Large intestine (tissue), 3 donors: ENCODE measurements around the gene IFNL1. TPM values are rescaled to one million over a fixed set of nuclear protein-coding genes. Genes with fewer than 3 reads are reported as not detected.

Experiments used
- DNase-seq, 2 donors: peaks; one replicate each; pipeline versions ENCODE4 v3.0.0 to v3.0.0-alpha.2; 2013
- H3K27ac ChIP-seq: one replicate; pipeline ENCODE4 v1.5.1; 2013; ENCODE audit warnings: low read length
- H3K27me3 ChIP-seq: 2 replicates; pipeline ENCODE4 v1.6.1; 2013; ENCODE audit warnings: low read length; ENCODE audit not compliant: control insufficient read depth, insufficient read depth
- H3K36me3 ChIP-seq: 2 replicates; pipeline ENCODE4 v1.6.1; 2013; ENCODE audit warnings: low read length; ENCODE audit not compliant: control insufficient read depth, insufficient read depth
- H3K4me1 ChIP-seq: one replicate; pipeline ENCODE4 v1.6.1; 2013; ENCODE audit warnings: low read length; ENCODE audit not compliant: control insufficient read depth, insufficient read depth
- H3K4me3 ChIP-seq: one replicate; pipeline ENCODE4 v1.5.1; 2013; ENCODE audit warnings: low read length
- H3K9me3 ChIP-seq: one replicate; pipeline ENCODE4 v1.6.1; 2013; ENCODE audit warnings: mild to moderate bottlenecking, low read depth, low read length, moderate library complexity; ENCODE audit not compliant: control insufficient read depth
- WGBS: methylation state at CpG from one replicate; pipeline ENCODE4 v1.1.5; 2013; ENCODE audit warnings: low lambda C conversion rate; ENCODE audit not compliant: insufficient coverage; 5-methylcytosine and 5-hydroxymethylcytosine counted together
- polyA plus RNA-seq: library from polyadenylated mRNA; unstranded; fragments of 120-200 nt; gene quantifications from one replicate; pipeline ENCODE4 v1.2.1, GENCODE V29; 2013

IFNL1 gene
- polyA plus RNA-seq, 1 donor, result 0.06 TPM

- 100% methylated on average over 6 of the region's 9 CpGs for WGBS
- no peak for DNase-seq
- peaks cover 4% of the 10 kb centered on the region for H3K27me3 ChIP-seq
- H3K4me1 ChIP-seq, result peaks cover 12% of the 10 kb centered on the region
- H3K36me3 ChIP-seq, result no peaks in the 10 kb centered on the region
- no peaks in the 10 kb centered on the region for H3K9me3 ChIP-seq
- H3K4me3 ChIP-seq, result no peak overlapping the region
- no peak overlapping the region for H3K27ac ChIP-seq
These were observed 3.2 kb downstream of the IFNL1 start for GRCh38 chr19:39299404-39299803.

DNA sequence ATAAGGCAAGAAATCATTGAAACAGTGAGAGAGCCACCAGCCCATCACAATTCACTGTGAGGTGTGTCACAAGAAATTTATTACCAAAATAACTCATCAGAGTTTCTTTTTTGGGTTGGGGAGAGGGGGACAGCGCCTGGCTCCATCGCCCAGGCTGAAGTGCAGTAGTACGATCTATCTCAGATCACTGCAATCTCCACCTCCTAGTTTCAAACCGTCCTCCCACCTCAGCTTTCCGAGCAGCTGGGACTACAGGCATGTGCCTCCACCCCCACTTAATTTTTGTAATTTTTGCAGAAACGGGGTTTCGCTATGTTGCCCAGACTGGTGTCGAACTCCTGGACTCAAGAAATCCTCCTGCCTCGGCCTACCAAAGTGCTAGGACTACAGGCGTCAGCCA, 3.6 kb downstream of the IFNL1 start:
- Histone ChIP-seq H3K4me1 (peaks cover 14% of the 10 kb centered on the region), H3K27me3 (peaks cover 4% of the 10 kb centered on the region), H3K4me3 (no peak overlapping the region), H3K9me3 (no peaks in the 10 kb centered on the region), H3K27ac (no peak overlapping the region), H3K36me3 (no peaks in the 10 kb centered on the region)
- DNase-seq, result no peak
- WGBS, result no CpG with 5 or more reads among the region's 10 CpGs

DNA sequence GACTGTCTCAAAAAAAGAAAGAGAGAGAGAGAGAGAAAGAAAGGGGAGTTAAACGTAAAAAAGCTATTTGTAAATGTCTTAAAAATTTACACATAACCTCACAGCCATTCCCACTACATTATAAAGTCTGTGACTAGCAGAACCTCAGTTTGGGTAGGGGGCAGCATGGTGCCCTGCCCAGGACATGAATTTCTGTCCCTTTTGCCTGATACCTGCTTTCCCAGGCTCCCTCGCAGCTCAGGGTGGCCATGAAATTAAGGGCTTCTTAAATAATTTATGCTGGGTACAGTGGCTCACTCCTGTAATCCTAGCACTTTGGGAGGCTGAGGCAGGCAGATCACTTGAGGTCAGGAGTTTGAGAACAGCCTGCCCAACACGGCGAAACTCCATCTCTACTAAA, 4.8 kb downstream of the IFNL1 start:
- DNase-seq, result no peak
- Histone ChIP-seq H3K9me3 (no peaks in the 10 kb centered on the region), H3K27me3 (peaks cover 8% of the 10 kb centered on the region), H3K4me3 (no peak overlapping the region), H3K4me1 (peaks cover 25% of the 10 kb centered on the region), H3K27ac (no peak overlapping the region), H3K36me3 (no peaks in the 10 kb centered on the region)
- no CpG with 5 or more reads among the region's 4 CpGs for WGBS

DNA sequence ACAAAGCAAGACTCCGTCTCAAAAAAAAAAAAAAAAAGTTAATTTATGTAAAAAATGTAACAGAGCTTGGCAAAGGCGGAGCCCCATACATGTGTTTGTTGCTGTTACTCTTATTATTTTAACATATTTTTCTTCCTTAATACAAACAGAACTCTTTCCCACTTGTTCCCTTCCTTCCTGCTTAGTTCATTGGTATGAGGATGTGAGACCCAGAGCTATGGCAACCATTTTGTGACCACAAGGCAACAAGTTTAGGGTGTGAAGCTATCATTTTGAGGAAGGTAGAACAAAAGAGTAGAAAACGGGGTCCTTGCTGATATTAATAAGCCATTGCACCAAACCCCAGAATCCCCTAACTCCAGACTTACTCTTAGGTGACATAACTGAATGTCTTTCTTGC, 5.4 kb downstream of the IFNL1 start:
- peaks cover 30% of the 10 kb centered on the region for H3K4me1 ChIP-seq
- H3K36me3 ChIP-seq, result no peaks in the 10 kb centered on the region
- peaks cover 9% of the 10 kb centered on the region for H3K27me3 ChIP-seq
- H3K9me3 ChIP-seq, result no peaks in the 10 kb centered on the region
- H3K27ac ChIP-seq, result no peak overlapping the region
- DNase-seq, result no peak
- WGBS, result 100% methylated on average over 1 of the region's 3 CpGs
- no peak overlapping the region for H3K4me3 ChIP-seq

GRCh38 chr19:39303373-39304184, 7.4 kb downstream of the IFNL1 start:
- 20% methylated on average over 1 of the region's 10 CpGs for WGBS
- H3K4me3 ChIP-seq, result no peak overlapping the region
- H3K27ac ChIP-seq, result peak overlapping the region; percentile 35
- peaks cover 29% of the 10 kb centered on the region for H3K27me3 ChIP-seq
- DNase-seq, result peak; percentile 38 to 47
- peaks cover 3% of the 10 kb centered on the region for H3K9me3 ChIP-seq
- H3K4me1 ChIP-seq, result peaks cover 42% of the 10 kb centered on the region
- H3K36me3 ChIP-seq, result no peaks in the 10 kb centered on the region

DNA sequence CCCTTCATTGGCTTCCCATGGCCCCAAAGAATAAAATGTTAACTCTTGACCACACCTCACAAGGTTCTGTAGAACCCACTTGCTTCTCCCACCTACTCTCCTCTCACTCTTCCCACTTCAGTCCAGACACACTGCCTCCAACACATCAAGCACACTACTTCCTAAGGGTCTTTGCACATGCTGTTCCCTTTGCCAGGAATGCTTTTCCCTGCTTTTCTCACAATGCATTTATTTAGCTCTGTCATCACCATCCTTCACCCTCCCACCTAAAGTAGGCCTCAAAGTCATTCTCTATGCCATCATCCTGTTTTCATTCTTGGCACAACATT, 7.9 kb downstream of the IFNL1 start:
- H3K36me3 ChIP-seq, result no peaks in the 10 kb centered on the region
- H3K4me1 ChIP-seq, result peaks cover 43% of the 10 kb centered on the region
- no peak overlapping the region for H3K4me3 ChIP-seq
- peaks cover 35% of the 10 kb centered on the region for H3K27me3 ChIP-seq
- peaks cover 3% of the 10 kb centered on the region for H3K9me3 ChIP-seq
- no peak for DNase-seq
- H3K27ac ChIP-seq, result no peak overlapping the region

GRCh38 chr19:39304701-39305571, 8.7 kb downstream of the IFNL1 start:
- peaks cover 35% of the 10 kb centered on the region for H3K27me3 ChIP-seq
- no peak overlapping the region for H3K27ac ChIP-seq
- H3K4me3 ChIP-seq, result no peak overlapping the region
- H3K36me3 ChIP-seq, result no peaks in the 10 kb centered on the region
- no peak for DNase-seq
- H3K4me1 ChIP-seq, result peaks cover 43% of the 10 kb centered on the region
- peaks cover 3% of the 10 kb centered on the region for H3K9me3 ChIP-seq
- WGBS, result no CpG with 5 or more reads among the region's 6 CpGs

DNA sequence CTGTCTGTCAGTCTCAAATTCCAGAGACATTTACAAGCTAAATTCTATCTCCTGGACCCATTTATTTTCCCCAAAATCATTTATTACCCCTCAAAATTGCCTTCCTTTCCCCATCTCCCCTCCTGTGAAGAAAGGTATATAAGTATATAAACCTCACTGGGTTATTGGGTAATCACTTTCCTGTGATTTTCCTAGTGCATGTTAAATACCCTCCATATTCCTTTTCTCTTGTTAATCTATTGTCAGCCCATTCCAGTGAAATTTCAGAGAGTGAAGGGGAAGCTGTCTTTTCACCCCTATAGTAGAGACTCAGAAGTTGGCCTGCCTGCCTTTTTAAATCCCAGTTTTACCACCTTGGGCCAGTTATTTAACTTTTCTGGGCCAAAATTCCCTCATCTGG, 9.9 kb downstream of the IFNL1 start:
- Histone ChIP-seq H3K4me3 (no peak overlapping the region), H3K4me1 (peaks cover 43% of the 10 kb centered on the region), H3K9me3 (peaks cover 3% of the 10 kb centered on the region), H3K27me3 (peaks cover 37% of the 10 kb centered on the region), H3K36me3 (no peaks in the 10 kb centered on the region), H3K27ac (peak overlapping the region; percentile 78)
- DNase-seq, result no peak

GRCh38 chr19:39307046-39307821, 11.0 kb downstream of the IFNL1 start:
- peak; percentile 83 to 84 for DNase-seq
- WGBS, result no CpG with 5 or more reads among the region's 71 CpGs
- peak overlapping the region; percentile 78 for H3K27ac ChIP-seq

GRCh38 chr19:39307822-39308530, 11.8 kb downstream of the IFNL1 start:
- peak overlapping the region; percentile 28 for H3K4me3 ChIP-seq
- H3K36me3 ChIP-seq, result no peaks in the 10 kb centered on the region
- H3K27ac ChIP-seq, result no peak overlapping the region
- DNase-seq, result no peak
- H3K27me3 ChIP-seq, result peaks cover 37% of the 10 kb centered on the region
- peaks cover 3% of the 10 kb centered on the region for H3K9me3 ChIP-seq
- H3K4me1 ChIP-seq, result peaks cover 43% of the 10 kb centered on the region
- no CpG with 5 or more reads among the region's 82 CpGs for WGBS

More at GRCh38 chr19:39307046-39307821, 11.0 kb downstream of the IFNL1 start:
- Histone ChIP-seq H3K36me3 (no peaks in the 10 kb centered on the region), H3K27me3 (peaks cover 37% of the 10 kb centered on the region), H3K9me3 (peaks cover 3% of the 10 kb centered on the region), H3K4me1 (peaks cover 43% of the 10 kb centered on the region), H3K4me3 (peak overlapping the region; percentile 48)
